NCI-H2107 treated with DMSO at 0.1 percent for 48 hours (cell line): ENCODE results near the gene EVX1.

Experiments used
- DNase-seq: peaks from one replicate; lab custom pipeline; 2025; ENCODE audit not compliant: unreplicated experiment; lab: John Stamatoyannopoulos, UW

EVX1 gene

DNA sequence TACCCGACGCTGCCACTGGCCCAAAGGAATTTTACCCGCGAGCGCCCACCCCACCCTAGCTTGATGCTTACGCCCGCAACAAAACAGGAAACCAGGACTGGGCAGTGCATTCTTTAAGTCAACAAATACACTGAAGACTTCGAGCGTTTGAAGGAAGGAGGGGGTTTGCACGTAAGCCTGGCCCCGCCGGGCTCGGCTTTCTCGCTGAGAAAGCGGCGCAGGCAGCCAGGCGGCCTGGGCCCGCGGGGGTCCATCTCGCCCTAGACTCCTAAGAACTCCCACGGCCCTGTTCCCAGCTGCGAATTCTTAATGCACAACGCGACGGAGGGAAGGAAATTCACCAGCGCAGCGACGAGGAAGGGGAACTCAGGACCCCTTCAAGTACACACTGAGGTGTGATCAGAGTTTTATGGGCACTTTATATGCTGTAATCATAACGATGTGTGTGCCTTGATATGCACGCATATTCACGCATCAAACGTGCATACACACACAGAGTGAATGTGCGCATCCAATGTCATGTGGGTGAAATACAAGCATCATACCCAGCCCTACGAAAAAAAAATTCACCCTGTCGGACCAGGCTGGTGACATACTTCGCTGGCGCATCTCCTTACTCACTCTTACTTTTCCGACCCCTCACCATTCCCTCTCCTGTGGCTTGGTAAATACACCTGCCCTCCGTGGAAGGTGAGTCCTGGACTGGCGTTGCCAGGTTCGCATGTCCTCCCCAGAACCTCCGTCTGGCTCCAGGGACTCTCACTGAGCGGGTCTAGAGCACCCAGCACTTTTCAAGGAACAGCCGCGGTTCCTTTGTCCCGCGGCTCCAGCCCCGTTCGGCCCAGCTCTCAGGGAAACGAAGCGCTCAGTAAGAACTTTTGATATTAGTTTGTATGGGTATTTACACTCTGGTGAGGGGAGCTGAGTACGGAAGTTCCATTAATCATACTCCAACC, 37.0 kb upstream of the EVX1 start:
- DNase-seq = no peak

DNA sequence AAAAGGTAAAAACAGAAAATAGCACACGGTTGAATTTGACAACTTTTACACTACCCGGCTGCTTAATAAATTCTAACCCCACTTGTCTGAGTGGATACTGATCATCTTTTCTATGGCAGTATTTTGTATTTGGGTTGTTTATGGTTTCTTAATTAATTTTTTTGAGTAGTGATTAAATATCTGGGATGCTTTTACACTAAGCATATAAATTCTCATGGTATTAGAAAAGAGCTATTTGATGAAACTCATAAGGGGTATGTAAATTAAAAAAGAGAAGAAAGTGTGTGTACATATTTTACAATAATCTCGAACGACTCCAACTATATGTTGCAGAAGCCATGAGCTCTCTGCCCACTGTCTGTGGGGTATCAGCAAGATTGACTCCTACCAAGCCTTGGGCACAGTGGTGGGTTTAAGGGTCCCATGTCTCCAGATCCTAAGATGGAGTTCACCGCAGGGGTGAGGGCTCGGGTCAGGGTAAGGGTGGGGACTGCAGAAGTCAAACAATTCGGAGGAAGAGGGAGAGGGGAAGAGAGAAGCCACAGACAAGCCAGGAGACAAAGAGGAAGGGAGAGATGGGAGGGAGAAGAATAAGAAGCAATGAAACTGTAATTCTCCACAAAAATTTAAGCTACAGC, 35.1 kb upstream of the EVX1 start:
- DNase-seq = no peak

DNA sequence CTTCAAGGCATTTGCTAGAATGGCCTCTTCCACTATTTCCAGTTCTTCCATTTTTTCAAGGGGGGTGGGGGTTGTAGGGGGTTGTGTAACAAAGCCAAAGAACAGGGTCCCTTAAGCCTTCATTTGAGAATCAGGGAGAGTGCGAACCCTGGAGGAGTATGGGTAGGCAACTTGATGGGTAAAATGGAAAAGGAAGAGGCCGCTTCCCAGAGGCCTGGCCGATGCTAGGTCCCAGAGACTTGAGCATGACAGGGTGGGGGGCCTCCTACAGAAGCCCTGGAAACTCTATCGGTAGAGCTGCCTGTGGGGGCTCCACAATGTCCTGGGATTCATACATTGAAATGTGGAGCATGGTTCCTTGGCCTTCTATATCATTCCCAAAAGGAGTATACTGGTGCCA, 33.6 kb upstream of the EVX1 start:
- DNase-seq = no peak

DNA sequence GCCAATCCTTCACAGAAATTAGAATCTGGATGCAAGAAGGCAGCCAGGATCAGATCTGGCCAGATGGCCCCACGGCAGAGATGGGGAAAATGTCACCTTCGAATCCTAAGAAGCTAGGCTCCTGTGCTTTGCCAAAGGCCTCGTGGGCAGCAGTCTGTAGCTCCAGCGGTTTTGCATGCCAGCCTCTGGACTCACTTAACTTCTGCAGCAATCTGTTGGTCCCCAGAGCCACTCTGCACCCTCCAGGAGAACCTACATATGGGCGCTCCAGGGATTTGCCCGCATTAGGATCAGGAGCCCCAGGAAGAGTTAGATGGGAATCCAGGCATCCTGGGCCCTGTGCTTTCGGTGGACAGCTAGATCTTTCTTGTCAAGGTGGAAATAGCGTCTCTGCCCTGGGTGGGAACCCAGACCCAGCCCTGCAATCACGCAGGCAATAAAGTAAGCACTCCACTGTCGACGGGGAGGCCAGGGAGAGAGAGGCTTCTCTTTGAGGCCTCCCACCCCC, 32.6 kb upstream of the EVX1 start:
- DNase-seq = no peak

DNA sequence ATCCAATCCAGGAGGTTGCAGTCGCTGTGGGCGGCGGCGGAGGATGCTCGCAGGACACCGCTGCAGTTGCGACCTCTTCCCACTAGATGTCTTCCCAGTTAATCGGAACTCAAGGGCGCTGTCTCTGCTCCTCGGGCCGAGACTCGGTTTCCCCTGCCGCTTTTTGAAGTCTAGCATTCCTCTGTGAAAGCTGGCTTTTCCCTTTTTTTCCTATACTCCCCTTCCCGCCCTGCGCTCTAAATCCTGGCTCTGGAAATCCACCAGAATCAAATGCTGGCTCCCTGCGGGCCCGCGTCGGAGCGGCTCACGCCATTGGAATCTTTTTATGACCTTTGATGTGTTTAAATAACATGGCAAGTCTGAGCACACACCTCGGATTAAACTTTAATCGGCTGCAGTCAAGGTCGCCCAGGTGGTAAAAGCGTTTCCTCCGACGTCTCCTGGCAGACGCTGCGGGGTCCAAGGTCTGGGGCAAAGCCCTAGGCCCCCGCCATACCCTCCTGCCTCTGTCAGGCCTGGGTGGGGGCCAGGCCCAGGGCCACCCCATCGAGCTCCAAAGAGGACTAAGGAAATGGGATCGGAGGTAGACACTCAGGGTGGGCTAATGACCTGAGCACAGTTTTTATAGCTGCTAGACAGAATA, 32.0 kb upstream of the EVX1 start:
- no peak for DNase-seq

DNA sequence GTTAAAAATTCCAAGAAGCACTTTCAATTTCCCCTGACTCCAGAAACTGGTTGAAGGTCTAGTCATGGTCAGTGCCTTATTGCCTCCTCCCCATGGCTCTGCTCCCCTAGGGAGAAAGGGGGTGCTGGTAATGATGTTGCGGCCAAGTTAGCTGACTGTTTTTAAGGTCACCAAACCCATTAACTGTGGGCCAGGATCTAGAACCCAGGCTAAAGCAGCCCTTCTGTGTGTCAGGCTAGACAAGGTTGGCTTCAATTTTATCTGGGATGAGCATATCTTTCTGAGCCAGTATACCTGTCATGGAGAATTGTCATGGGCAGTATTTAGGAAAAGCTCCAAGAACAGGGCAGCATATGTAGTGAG, 31.5 kb upstream of the EVX1 start:
- DNase-seq = no peak

DNA sequence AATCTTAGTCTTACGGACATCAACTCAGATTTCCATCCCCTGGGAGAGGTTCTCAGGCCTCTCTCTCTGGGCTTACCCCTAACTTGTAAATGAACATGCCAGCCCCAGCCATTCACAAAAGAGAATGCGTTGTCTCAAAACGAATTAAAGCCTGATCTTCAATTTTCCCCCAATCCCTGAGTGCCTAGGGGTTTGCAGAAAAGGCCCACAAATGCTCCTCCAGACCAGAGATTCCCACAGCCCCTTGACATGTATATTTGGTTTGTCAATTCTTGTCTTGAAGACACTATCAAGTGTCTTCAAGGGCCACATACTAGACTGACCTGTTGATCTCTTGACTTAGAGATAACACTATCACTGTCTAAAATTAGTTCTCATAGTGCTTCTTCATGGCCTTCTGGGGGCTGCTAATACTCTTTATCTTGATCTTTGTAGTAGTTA, 30.8 kb upstream of the EVX1 start:
- DNase-seq = no peak

DNA sequence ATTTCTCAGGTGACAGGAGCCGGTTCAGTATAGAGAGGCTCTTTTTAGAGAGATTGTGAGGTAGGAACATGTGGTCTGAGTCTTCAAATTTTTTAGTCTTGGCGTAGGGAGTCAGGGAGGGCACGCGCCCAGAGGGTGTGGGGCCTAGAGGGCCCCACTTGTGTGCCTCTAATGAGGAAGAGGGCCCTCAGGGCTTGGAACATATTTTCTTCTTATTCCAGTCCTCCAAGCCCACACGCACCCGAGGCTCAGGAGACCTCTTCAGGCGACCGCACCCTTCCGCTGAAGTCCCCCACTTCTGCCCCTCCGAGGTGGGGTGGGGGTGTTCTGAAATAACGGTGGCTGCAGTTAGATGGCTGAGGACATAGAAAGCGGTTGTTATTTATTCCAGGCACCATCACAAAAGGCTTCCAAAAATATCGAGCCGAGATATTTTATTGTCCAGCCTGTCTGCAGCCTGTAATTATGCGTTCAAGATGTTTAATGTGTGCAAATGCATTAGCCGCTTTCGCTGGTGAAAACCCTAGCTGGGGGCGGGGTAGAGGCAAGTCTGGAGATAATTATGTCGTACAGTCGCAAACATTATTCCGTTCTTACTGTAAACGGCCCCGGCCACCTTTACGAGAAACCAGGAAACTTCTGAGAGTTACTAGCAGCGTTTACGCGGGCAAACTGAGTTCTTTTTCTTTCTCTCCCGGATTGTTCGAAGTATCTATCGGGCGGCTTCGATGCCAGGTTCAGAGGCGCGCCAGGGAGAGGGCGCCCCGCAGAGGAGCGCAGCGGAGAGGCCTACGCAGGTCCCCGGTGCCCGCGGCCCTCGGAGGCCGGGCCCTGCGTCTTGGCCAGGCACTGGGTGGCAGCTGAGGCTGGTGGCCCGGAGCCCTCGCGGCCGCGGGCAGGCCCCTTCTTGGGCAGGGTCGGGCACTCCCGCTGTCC, 29.8 kb upstream of the EVX1 start:
- no peak for DNase-seq

DNA sequence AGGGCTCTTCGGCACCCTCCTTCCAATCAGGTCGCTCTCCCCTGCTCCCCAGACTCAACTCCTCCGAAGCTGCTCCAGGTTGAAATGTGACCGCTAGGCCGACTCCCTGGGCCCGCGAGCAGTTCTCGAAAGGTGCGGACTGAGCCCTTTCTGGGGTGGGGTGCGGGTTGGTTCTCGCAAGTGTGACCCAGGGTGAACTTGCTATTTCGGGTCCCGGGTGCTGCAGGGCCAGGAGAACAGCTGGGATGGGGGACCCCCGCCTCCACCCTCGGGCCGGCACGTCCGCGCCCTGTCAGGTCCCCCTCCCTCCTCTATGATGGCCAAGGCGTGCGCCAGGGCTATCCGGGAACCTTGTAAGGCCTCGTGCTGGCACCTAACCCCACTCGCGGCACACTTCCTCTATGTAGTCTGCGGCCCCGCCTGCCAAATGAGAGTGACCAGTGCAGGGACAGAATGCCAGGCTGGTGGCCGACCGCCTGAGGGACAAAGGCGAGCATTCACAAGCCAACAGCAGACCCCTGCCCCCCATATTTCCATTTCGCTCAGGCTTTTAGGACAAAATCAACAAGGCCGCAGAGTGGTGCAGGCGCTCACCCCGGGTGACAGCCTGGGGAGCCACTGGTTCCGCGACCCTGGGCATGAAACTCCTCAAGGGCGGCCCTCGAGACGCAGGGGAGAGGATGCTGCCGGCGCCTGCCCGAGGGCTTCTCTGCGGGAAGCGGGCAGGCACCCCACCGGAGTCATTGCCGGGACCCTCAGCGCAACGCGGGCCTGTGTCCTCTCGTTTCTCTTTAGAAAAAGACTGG, 29.0 kb upstream of the EVX1 start:
- DNase-seq = no peak

DNA sequence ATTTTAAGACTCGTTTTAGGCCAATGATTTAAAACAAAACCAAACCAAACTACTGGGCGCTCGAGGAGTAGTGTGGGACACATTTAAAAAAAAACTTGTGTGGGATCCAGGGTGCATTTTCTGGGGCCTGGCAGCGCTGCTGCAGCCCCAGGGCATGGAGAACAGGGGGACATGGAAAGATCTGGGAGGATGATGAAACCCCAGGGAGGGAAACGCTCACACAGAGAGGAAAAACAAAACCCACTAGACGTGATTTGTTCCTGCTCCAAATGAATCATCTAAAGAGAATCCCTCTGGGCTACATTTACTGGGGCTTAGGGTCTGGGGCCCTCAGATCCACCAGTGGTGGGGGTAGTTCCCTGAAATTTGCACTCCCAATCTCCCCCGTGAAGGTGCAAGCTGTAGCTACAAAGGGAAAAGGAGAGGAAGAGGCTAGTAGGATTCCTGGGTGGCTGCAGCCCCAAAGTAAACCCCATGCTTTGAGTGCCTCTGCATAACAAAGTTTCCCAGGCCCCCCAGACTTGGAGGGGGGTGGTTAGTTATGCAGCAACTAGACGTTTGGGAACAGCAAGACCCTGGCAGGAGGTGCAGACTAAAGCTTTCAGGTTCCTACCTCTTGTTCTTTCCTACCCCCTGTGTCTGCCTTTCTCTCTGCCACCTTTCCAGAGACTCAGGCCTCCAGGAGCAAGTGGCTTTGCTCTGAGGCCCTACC, 28.2 kb upstream of the EVX1 start:
- DNase-seq = no peak

DNA sequence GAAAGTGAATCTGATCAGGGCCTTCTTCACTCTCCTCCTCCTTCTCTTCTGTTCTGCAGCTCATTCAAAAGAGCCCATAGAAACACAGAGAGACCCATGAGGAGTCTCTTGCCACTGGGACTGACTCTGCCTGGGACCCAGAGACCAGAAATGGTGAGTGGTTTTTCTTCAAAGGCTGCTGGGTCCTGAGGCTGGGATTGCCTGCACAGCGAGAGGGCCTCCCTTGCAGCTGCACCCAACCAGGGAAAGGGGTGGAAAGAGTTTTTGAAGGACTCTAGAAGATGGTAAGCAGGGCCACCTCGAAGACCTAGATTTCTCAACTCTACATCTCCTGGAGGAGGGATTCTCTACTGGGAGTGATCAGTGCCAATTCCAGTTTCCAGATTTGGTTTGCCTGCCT, 27.2 kb upstream of the EVX1 start:
- DNase-seq = no peak

DNA sequence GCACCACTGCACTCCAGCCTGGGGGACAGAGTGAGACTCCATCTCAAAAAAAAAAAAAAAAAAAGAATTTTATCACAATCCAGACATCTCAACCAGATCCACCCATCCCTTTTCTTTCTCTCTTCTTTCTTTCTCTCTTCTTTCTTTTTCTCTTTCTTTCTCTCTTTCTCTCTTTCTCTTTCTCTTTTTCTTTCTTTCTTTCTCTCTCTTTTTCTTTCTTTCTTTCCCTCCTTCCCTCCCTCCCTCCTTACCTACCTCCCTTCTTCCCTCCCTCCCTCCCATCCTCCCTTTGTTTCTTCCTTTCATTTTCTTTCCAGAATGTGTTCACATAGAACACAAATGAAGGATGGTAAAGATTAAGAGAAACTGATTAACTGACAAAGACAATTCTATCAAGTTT, 24.7 kb upstream of the EVX1 start:
- no peak for DNase-seq

DNA sequence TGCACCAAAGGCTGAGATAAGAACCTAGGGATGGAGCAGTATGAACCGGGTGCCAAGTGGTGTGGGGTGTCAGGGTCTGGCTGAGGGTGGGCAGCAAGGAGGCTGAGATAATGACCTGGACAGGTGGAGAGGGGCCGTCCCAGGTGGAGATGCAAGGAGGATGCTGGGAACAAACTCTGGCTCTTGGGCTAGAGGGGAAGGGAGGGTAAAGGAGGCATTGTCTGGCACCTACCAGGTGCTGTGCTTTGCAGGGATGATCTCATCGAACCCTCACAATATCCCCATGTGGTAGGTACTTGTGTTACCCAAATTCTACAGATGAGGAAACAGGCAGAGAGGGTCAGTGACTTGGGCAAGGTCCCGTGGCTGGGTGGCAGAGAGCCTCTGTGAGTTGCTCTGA, 22.8 kb upstream of the EVX1 start:
- DNase-seq = no peak

DNA sequence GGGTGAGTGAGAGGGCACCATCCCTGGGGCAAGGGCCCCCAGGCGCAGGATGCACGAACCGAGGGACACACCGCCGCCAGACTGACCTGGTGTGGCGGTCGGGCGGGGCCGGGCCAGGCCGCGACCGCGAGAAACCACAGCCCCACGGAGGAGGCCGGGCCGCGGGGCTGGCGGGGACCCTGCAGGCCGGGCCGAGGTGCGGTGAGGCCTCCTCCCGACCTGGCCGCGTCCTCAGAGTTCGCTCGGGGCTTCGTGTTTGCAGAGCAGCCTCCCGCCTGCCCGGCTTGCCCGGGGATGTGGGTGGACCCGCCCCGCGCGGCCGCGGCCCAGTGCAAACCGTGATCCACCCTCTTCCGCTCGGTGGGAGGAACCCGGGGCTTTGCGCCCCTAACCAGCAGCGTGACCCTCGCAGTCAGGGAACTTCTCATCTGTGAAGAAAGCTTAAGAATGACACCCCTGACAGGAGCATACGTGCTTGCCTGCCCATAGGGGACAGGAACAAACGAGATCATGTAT, 22.1 kb upstream of the EVX1 start:
- DNase-seq = no peak

DNA sequence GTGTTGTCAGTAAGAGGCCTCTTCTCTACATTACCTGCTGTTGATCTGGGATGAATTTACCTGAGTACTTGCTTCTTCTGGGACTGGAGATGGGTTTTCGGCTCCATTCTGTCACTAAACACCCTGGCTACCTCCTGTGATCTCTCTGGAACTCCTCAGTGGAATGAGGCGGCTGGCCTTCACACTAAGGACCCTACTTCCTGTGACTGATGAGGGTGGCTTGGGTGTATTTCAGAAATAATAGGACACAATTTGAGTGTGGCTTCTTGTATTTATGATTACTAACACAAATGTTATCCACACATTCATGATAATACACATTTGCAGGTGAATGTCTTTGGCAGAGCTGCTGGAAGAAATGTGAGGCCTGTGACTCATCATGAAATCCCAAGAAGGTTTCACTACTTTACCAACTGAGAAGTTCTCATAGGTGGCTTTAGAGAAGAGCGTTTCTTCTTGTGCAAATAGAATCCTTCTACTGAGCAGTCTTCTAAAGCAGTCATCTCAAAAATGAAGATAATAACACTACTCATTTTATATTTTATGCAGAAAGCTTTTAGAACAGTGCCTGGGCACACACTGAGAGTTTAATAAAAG, 21.3 kb upstream of the EVX1 start:
- no peak for DNase-seq

DNA sequence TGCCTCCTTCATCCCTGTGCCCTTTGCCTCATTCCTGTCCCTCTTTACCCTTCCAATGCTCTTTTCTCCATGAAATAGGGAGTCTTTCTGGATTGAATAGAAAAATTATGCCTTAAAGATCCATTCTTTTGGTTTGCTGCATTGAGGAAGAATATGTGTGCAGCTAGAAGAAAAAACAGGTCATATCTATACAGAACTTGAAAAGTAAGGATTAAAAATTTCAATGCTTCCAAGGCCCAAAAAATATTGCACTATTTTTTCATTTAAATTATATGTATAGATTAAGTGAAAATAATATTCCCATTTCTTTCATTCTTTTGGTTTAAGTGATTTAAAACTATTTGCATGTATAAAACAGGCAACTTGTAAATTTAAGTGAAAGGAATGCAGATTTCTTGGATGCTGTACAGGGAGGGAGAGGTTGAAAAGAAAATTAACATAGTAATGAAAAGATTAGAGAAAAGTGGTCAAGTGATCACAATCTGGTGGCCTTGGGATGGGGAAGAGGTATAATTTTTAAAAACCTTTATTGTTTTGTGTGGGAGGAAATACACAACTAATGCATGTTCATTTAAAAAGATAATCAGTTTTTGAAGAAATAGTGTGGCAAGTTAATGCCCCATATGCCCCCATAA, 18.5 kb upstream of the EVX1 start:
- DNase-seq = no peak

DNA sequence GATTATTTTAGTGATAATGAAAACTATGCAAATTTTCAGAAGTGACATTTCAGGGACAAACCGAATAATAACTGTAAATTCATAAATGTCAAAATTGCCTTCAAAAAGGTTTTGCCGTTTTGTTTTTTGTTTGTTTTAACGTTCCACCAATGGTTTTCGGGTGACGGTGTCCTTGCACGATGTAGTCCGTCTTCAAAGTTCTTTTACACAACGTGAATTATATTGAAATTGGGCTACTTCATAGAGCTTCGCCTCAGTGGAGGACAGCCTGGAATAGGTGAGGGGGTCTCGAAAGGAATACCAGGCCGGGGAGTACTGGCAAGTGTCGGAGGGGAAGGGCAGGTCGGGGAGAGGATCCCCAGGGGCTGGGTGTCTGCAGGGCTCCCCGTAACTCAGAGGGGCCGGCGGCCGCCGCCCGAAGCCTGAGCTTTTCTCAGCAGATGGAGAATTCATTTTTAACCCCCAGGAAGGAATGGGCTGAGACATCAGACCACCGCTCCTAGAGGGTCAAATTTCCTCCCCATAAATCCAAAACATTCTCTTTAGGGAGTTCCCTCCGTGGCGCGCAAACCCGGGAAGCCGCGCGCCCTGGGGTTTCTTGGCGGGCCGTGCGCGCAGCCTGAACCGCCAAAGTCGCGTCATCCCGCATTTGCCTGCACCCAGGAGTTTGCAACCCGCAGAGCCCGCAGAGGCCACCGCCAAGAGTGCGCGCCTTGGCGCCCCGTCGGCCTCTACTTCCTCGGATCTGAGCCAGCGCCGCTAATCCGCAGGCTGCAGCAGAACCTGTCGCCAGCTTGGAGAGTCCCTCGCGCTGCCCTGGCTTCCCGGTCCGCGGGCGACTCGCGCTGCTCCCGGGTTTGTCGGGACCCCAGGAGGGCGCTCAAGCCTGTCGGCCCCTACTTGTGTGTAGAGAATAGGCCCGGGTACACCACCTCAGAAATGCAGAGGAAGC, 17.3 kb upstream of the EVX1 start:
- no peak for DNase-seq
